ENCODE measurements around the gene TEX261. TPM values are rescaled to one million over a fixed set of nuclear protein-coding genes. Genes with fewer than 3 reads are reported as not detected.

The TEX261 gene
- total and polyA plus RNA-seq, 2 experiments from 2014 or later: 5.7 to 17.5 TPM

GRCh38 chr2:71006955-71007799 is 12.5 kb upstream of the TEX261 start (continued):
- no peak for TF ChIP-seq NANOG (IDR thresholded peaks at IDR 0.05; ENCODE audit: borderline replicate concordance)
- no peak for TF ChIP-seq REST (IDR thresholded peaks at IDR 0.05; ENCODE audit: unreplicated experiment)
- TF ChIP-seq CTCF (conservative IDR thresholded peaks at IDR 0.05; ENCODE audit: low read depth in 2 of 2): no peak
- TF ChIP-seq EZH2phosphoT487 (IDR thresholded peaks at IDR 0.05; ENCODE audit: unreplicated experiment): no peak
- TF ChIP-seq ZNF114 (CRISPR knock-in tag; IDR thresholded peaks at IDR 0.05): no peak

- Histone ChIP-seq H3K4me3 (no peak overlapping the region), H3K27me3 (ENCODE audit: insufficient read depth) (no peaks in the 10 kb centered on the region), H3K4me2 (no peak overlapping the region), H2AFZ (no peak overlapping the region), H3K27ac (ENCODE audit: low read depth) (no peak overlapping the region), H3K9me2 (ENCODE audit: insufficient read depth) (no peaks in the 10 kb centered on the region), H3K4me1 (ENCODE audit: insufficient read depth) (peaks cover 6% of the 10 kb centered on the region; the same call in 1 of the 2 replicates), H3F3A (replicated peaks; ENCODE audit: low read depth) (no peaks in the 10 kb centered on the region), H3K79me2 (replicated peaks; ENCODE audit: insufficient read depth) (no peaks in the 10 kb centered on the region), H3K36me3 (ENCODE audit: insufficient read depth) (no peaks in the 10 kb centered on the region), H4K20me1 (replicated peaks; ENCODE audit: insufficient read depth) (no peaks in the 10 kb centered on the region)
- ATAC-seq (no peak), DNase-seq (ENCODE audit: low spot score) (no peak)
- Mint-ChIP-seq H3K4me3 (no peak overlapping the region), H3K27me3 (ENCODE audit: insufficient read depth, low read depth, poor library complexity) (peaks cover 26% of the 10 kb centered on the region), H3K36me3 (ENCODE audit: low read depth) (no peaks in the 10 kb centered on the region), H3K27ac (no peak overlapping the region), H3K4me1 (peaks cover 13% of the 10 kb centered on the region), H3K9me3 (no peaks in the 10 kb centered on the region)
- TF ChIP-seq STAT1 (IDR thresholded peaks at IDR 0.05; ENCODE audit: unreplicated experiment): no peak
- no peak for TF ChIP-seq ZNF114 (CRISPR knock-in tag; IDR thresholded peaks at IDR 0.05)
- no peak for TF ChIP-seq NANOG (IDR thresholded peaks at IDR 0.05; ENCODE audit: borderline replicate concordance)
- no peak for TF ChIP-seq CREB1 (CRISPR knock-in tag; IDR thresholded peaks at IDR 0.05; ENCODE audit: low read depth)
- TF ChIP-seq EZH2 (IDR thresholded peaks at IDR 0.05; ENCODE audit: low read depth, unreplicated experiment): no peak
- TF ChIP-seq EZH2phosphoT487 (IDR thresholded peaks at IDR 0.05; ENCODE audit: unreplicated experiment): no peak
- TF ChIP-seq ZNF462 (CRISPR knock-in tag; IDR thresholded peaks at IDR 0.05): no peak
Observed at GRCh38 chr2:71006323-71006722, 11.7 kb upstream of the TEX261 start.

Data from GM23338 (cell line).